ENCODE data around the gene AOPEP.

The AOPEP gene

GRCh38 chr9:94794476-94795167 is 68.1 kb downstream of the AOPEP start:
- no peak for DNase-seq (ENCODE audit: low read depth)

GRCh38 chr9:94796687-94797086 is 70.2 kb downstream of the AOPEP start:
- DNase-seq (ENCODE audit: low read depth), result no peak

- no peak for DNase-seq (ENCODE audit: low read depth)
These were observed 71.7 kb downstream of the AOPEP start for GRCh38 chr9:94798201-94798600.

GRCh38 chr9:94798708-94799107 is 72.2 kb downstream of the AOPEP start:
- DNase-seq (ENCODE audit: low read depth), result no peak

DNA sequence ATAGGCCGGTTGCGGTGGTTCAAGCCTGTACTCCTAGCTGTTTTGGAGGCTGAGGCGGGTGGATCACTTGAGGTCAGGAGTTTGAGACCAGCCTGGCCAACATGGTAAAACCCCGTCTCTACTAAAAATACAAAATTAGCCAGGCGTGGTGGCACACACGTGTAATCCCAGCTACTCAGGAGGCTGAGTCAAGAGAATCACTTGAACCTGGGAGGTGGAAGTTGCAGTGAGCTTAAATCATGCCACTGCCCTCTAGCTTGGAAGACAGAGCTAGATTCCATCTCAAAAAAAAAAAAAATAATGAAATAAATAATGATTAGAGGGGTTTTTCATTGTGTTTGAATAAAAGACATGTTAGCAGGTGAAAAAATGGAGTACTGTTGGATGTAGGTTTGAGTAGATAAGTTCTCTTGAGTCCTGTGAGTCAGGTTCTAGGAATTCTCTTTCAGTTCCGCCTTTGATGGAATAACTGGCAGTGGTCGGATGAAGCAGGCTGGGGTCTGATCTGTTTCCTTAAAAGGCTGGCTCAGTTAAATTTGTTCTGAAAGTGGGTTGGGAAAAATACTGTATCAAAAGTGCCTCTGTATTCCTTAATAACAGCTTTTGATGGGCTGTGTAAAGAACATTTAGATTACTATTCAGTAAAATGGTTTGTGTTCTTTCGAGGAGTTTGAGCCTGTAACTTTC is 73.2 kb downstream of the AOPEP start:
- no peak for DNase-seq (ENCODE audit: low read depth)

GRCh38 chr9:94800424-94801117 is 74.1 kb downstream of the AOPEP start:
- no peak for DNase-seq (ENCODE audit: low read depth)

- no peak for DNase-seq (ENCODE audit: low read depth)
These were observed 74.7 kb downstream of the AOPEP start for GRCh38 chr9:94801234-94801633.

GRCh38 chr9:94801681-94802080 is 75.2 kb downstream of the AOPEP start:
- DNase-seq (ENCODE audit: low read depth), result no peak

DNA sequence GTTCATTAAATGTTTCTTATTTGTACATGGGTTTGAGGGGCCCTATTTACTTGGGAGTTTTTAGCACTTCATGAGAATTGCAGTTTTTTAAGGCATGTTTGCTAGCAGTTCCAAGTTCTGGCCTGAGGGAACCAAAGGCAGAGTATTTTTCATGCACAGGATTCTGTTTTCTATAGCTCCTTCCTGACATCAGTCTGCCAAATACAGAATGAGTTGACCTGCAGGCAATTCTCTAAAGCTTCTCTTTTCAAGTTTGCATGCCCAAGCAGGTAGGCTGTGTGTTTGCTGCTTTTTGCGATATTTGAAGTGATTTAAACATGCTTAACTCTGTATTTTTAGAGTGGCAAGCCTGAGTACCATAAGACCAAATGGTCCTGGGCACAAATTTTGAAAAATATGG is 75.8 kb downstream of the AOPEP start:
- no peak for DNase-seq (ENCODE audit: low read depth)

DNA sequence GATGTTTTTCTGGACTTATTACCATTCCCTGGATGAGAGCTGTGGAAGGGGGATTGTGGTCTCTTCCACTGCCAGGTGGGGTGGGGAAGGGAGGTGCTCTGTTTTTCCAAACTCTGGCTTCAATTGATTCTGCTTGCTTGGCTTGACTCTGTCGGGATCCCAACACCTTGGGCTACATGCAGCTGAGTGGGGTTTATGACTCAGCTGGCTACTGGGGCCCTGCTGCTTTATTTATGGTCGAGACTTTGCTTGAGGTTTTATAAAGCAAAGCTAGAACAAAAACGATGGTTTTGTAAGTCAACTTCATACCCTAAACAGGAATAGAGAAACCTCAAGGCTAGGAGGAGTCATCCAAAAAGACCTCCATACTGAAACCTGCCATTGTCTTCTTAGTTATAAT is 76.3 kb downstream of the AOPEP start:
- DNase-seq (ENCODE audit: low read depth), result peak; percentile 47

DNA sequence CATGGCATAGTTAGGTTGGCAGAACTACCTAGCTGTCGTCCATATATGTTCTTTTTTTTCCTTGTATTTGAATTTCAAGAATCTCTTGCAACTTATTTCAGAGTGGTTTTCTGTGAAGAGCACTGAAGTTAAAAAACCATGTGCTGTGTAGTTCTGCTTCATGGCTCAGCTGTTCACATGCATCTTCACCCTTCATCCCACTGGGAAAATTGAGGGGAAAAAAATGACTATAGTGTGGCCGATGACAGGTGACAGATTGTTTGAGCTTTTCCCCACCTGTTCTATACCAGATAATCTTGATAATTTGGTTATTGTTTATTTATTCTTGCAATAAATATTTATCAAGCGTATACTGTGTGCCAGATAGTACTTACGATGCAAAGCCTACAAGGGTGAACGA is 77.8 kb downstream of the AOPEP start:
- no peak for DNase-seq (ENCODE audit: low read depth)

- no peak for DNase-seq (ENCODE audit: low read depth)
These were observed 78.6 kb downstream of the AOPEP start for GRCh38 chr9:94805051-94805489.

- peak; percentile 82 for DNase-seq (ENCODE audit: low read depth)
These were observed 79.1 kb downstream of the AOPEP start for GRCh38 chr9:94805585-94805984.

DNA sequence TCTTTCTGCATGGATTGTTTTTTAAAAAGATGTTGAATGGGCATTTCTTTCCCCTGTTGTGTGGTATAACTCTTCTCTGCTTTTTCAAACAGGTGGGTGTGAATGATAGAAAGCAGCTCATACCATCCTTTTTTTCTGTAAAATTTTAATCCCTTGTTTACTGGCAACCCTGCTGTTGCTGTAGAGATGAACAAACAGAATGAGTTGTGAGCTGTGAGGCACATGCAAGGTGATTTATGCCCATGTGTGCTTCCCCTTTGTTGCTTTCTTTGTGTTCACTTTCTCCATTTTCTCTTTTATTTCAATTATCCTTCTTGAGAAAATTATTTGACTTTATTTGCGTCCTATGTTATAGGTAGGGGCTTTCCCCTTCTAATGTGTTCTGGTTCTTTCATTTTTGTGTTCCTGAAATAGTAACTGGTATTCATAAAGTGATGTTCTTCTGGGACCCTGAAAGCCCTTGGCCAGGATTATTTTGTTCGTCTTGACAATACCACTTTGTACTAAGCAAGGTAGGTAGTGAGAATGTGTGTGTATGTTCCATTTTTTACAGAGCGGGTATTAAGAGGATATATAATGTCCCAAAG is 79.9 kb downstream of the AOPEP start:
- no peak for DNase-seq (ENCODE audit: low read depth)

DNA sequence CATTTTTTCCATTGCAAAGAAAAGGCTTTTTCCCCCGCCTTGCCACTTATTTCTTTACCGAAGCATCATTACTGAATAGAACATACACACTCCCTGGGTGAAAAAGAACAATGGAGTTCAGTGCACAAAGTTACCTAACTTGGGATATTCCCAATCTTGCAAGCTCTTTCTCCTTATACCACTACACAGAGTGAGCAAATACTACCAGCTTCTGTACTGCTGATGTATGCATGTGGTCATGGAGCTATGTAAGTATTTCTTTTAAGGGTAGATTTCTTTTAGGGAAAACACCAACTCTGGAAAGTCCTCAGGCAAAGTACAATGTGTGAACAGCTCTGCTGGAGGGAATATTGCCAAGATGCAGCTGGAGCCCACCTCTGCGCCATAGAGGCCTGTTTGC is 81.1 kb downstream of the AOPEP start:
- DNase-seq (ENCODE audit: low read depth), result no peak

DNA sequence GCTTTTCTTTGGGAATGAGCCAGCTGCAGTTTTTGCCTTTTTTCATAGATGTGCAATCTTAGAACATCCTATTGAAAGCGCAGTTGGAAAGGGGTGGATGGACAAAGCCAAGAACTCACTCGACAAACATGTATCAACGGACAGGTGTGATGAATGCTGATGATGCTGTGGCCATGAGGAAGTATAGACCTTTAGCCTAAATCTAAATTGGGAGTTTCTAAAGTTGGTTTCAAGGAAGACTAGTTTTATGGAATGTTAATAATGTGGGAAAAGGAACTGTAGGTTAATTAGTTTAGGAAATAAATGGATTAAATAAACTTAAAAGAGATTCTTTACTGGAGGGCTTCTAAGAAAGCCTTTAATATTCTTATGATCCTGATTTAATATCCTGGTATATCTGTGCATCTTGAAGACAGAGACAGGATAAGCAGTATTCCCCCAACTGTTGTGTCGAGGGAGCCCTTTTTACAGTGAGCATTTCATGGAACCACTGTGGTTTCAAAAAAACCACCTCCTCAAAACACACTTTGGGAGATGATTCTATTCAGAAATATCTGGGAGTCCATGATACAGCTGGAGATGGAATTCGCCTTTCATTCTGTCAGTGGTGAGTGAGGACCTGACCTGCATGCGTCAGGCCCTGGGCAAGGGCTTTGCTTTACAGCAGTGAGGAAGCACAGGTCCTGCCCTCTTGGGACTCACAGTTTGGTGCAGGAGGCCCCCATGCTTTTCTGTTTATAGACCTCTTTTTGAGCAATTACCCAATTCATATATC is 82.6 kb downstream of the AOPEP start:
- no peak for DNase-seq (ENCODE audit: low read depth)

- DNase-seq (ENCODE audit: low read depth), result no peak
These were observed 83.3 kb downstream of the AOPEP start for GRCh38 chr9:94809778-94810177.

DNA sequence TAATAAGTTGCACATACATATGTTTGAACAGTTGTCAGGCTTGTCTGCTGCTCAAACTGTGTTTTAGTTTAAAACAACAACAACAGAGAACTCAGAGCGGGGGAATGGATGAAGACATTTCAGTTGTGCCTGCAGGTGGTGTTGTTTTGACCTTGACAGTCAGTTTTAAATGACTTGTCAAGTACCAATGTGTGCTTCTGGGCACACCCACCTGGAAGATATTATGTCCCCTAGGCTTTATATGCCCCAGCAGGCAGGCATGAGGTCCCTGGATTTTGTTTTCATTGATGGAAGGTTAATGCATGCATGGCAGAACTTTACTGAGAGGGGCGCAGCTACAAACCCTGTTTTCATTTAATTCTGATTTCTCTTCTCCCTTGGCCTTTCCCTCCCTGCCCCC is 84.6 kb downstream of the AOPEP start:
- DNase-seq (ENCODE audit: low read depth), result no peak

GRCh38 chr9:94812343-94812742 is 85.8 kb downstream of the AOPEP start:
- no peak for DNase-seq (ENCODE audit: low read depth)

- no peak for DNase-seq (ENCODE audit: low read depth)
These were observed 86.9 kb downstream of the AOPEP start for GRCh38 chr9:94813379-94813778.

DNA sequence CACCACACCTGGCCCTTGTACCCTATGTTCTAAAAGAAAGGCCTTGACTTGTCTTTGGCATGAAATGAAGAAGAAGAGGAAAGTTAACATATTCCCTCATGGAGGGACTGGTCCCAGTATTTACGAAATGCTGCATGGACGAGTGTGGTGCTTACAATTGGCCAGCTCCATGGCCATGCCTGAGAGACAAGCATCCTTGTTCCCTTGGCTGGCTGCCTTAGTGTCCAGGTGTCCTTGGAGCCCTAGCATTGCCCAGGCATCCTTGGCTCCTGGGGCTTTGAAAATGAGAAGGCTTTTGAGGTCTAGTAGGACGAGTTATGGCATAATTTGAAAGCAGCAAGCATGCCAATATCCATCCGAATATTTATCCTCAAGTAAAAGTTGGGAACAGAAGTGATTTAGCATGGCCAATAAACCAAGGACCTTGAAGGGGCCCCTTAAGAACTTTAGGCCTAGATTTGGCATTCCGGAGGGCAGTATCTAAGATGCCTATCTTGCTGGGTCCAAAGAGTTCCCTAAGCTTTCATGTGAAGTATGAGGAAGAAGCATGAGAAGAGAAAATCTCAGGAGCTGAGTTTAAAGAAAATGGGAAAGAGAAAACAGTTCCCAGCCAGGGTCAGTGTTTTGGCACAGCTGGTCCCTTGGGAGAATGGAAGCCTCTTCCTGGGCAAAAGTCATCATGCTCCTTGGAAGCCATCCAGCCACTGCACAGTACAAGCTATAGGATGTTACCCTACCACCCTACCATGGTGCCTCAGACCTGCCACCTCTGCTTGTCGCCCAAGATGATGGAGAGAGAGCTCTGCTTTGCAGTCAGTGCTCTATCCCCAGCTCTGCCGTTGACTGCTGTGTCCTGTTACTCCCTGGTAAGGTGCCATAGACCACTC is 91.0 kb downstream of the AOPEP start:
- DNase-seq (ENCODE audit: low read depth), result no peak

Data from GM04504 (cell line).